ENCODE measurements around the gene TMEM62. TPM values are rescaled to one million over a fixed set of nuclear protein-coding genes. Genes with fewer than 3 reads are reported as not detected.
"Not testable (repeated sequence)": the region's sequence is repeated elsewhere in the genome, so short reads cannot be mapped to it uniquely, and the experiment has no call there.

The TMEM62 gene
- total RNA-seq, 2 experiments from 2014 or later, result 11.3 to 12.7 TPM

GRCh38 chr15:43127752-43128151 lies 5.6 kb upstream of the TMEM62 start:
- H3K36me3 Mint-ChIP-seq, result no peaks in the 10 kb centered on the region
- intact Hi-C loops (cut with micrococcal nuclease), result no loop called here
- H3K4me3 Mint-ChIP-seq, result no peak overlapping the region
- H3K27ac Mint-ChIP-seq, result no peak overlapping the region
- H3K9me3 Mint-ChIP-seq, result peaks cover 5% of the 10 kb centered on the region
- no peak for DNase-seq
- H3K4me1 Mint-ChIP-seq (ENCODE audit: low read depth), result peaks cover 8% of the 10 kb centered on the region
- CTCF ChIA-PET, result interaction anchor here (0.6 to 0.7 kb wide), 2 partner anchors 33 to 107 kb away, joined by 3 read pairs; no protein-coding TSS in a partner anchor
- H3K27me3 Mint-ChIP-seq, result peaks cover 6% of the 10 kb centered on the region
- POLR2A ChIA-PET, result interaction anchor here (0.6 kb wide), 1 partner anchor 117 kb away, joined by 3 read pairs; no protein-coding TSS in a partner anchor

DNA sequence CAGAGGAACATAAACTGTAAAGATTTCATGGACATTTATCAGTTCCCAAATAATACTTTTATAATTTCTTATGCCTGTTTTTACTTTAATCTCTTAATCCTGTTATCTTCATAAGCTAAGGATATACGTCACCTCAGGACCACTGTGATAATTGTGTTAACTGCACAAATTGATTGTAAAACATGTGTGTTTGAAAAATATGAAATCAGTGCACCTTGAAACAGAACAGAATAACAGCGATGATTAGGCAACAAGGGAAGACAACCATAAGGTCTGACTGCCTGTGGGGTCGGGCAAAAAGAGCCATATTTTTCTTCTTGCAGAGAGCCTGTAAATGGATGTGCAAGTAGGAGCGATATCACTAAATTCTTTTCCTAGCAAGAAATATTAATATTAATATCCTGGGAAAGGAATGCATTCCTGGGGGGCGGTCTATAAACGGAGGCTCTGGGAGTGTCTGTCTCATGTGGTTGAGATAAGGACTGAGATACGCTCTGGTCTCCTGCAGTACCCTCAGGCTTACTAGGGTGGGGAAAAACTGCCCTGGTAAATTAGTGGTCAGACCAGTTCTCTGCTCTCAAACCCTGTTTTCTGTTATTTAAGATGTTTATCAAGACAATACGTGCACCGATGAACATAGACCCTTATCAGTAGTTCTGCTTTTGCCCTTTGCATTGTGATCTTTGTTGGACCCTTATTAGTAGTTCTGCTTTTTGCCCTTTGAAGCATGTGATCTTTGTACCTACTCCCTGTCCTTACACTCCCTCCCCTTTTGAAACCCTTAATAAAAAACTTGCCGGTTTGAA lies 5.0 kb upstream of the TMEM62 start:
- H3K36me3 Mint-ChIP-seq; H3K27ac Mint-ChIP-seq; H3K9me3 Mint-ChIP-seq; DNase-seq; H3K27me3 Mint-ChIP-seq; H3K4me3 Mint-ChIP-seq; H3K4me1 Mint-ChIP-seq (ENCODE audit: low read depth); intact Hi-C loops (cut with micrococcal nuclease): not testable (repeated sequence)
- ChIA-PET CTCF (interaction anchor here (0.6 to 0.7 kb wide), 2 partner anchors 34 to 107 kb away, joined by 3 read pairs; no protein-coding TSS in a partner anchor), POLR2A (interaction anchor here (0.6 kb wide), 1 partner anchor 118 kb away, joined by 3 read pairs; no protein-coding TSS in a partner anchor)

GRCh38 chr15:43128980-43129335 lies 4.4 kb upstream of the TMEM62 start:
- Mint-ChIP-seq H3K36me3 (no peaks in the 10 kb centered on the region), H3K4me3 (no peak overlapping the region), H3K4me1 (ENCODE audit: low read depth) (peaks cover 5% of the 10 kb centered on the region), H3K9me3 (peaks cover 5% of the 10 kb centered on the region), H3K27ac (no peak overlapping the region), H3K27me3 (peaks cover 6% of the 10 kb centered on the region)
- no peak for DNase-seq
- ChIA-PET POLR2A (no interaction called here), CTCF (no interaction called here)
- intact Hi-C loops (cut with micrococcal nuclease), result no loop called here

DNA sequence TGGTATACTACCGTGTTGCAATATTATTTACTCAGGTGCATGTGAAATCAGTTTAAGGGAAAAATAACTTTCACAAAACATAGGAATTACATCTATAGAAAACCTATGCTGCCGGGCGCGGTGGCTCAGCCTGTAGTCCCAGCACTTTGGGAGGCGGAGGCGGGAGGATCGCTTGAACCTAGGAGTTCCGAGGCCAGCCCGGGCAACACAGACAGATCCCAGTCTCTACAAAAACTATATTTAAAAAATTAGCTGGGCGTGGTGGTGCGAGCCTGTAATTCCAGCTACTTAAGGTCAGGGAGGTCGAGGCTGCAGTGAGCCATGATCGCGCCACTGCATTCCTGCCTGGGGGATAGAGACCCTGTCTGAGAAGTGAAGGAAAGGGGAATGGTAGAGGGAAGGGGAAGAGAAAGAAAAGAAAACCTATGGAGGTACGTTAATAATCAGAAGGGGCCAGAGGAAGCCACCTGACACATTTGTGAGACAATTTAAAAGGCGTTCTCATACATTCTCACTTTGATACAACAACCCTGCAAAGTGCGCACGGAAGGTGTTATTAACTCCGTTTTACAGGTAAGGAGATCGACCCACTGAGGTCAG lies 456 bp upstream of the TMEM62 start:
- no peak for DNase-seq
- Mint-ChIP-seq H3K36me3 (peaks cover 6% of the 10 kb centered on the region), H3K9me3 (peaks cover 5% of the 10 kb centered on the region), H3K27me3 (peaks cover 4% of the 10 kb centered on the region), H3K4me3 (peak overlapping the region; percentile 84), H3K27ac (peak overlapping the region; percentile 71), H3K4me1 (ENCODE audit: low read depth) (peaks cover 16% of the 10 kb centered on the region)
- CTCF ChIA-PET, result interaction anchor here (2.3 kb wide), 1 partner anchor 10 kb away, joined by 6 read pairs; no protein-coding TSS in a partner anchor
- intact Hi-C loops (cut with micrococcal nuclease), result loop anchor here (1.0 to 5.0 kb wide), 3 partner anchors 10 to 54 kb away; partner anchors contain the start of gene CCNDBP1
- POLR2A ChIA-PET, result interaction anchor here (0.7 kb wide), 1 partner anchor 551 kb away, joined by 3 read pairs; no protein-coding TSS in a partner anchor

- ChIA-PET POLR2A (no interaction called here), CTCF (no interaction called here)
- no peak for DNase-seq
- Mint-ChIP-seq H3K27ac (peak overlapping the region; percentile 74), H3K36me3 (peaks cover 17% of the 10 kb centered on the region), H3K4me3 (peak overlapping the region; percentile 84), H3K27me3 (peaks cover 3% of the 10 kb centered on the region), H3K9me3 (no peaks in the 10 kb centered on the region), H3K4me1 (ENCODE audit: low read depth) (peaks cover 16% of the 10 kb centered on the region)
- intact Hi-C loops (cut with micrococcal nuclease), result loop anchor here (5.0 kb wide), 1 partner anchor 53 kb away; the partner anchor contains the start of gene CCNDBP1
These were observed 810 bp downstream of the TMEM62 start for GRCh38 chr15:43134157-43134635.

- H3K27ac Mint-ChIP-seq, result no peak overlapping the region
- intact Hi-C loops (cut with micrococcal nuclease), result no loop called here
- POLR2A ChIA-PET, result no interaction called here
- H3K4me3 Mint-ChIP-seq, result no peak overlapping the region
- H3K36me3 Mint-ChIP-seq, result peaks cover 27% of the 10 kb centered on the region
- peaks cover 16% of the 10 kb centered on the region for H3K4me1 Mint-ChIP-seq (ENCODE audit: low read depth)
- no peaks in the 10 kb centered on the region for H3K9me3 Mint-ChIP-seq
- H3K27me3 Mint-ChIP-seq, result peaks cover 3% of the 10 kb centered on the region
- no peak for DNase-seq
- CTCF ChIA-PET, result no interaction called here
These were observed 2.0 kb downstream of the TMEM62 start for GRCh38 chr15:43135351-43135750.

DNA sequence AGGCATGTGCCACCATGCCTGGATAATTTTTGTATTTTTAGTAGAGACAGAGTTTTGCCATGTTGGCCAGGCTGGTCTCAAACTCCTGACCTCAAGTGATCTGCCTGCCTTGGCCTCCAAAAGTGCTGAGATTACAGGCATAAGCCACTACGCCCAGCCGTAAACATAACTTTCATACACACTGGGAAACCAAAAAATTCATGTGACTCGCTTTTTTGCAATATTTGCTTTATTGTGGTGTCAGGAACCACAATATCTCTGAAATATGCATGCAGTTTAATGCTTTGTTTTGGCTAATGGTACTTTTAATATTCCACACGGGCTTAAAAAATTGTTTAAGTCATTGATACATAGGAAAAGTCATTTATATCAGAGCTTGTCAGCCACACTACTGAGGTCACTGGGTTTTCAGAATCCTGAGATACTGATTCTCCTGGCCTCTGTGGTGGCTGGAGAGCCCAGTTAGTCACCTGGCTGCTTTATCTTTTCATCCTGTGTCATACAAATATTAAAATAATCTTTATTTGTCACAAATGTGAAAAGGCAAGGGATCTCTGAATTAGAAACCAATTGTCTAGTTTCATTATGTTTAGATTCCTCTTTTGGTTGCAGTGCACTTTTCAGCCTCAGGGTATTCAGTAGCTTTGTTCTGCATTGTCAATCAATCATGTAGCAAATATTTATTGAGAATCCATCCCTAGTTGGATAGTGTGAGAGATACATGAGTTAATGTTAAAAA lies 10.0 kb downstream of the TMEM62 start:
- no peaks in the 10 kb centered on the region for H3K27me3 Mint-ChIP-seq
- no peak overlapping the region for H3K4me3 Mint-ChIP-seq
- no peaks in the 10 kb centered on the region for H3K9me3 Mint-ChIP-seq
- POLR2A ChIA-PET, result no interaction called here
- DNase-seq, result no peak
- CTCF ChIA-PET, result no interaction called here
- no peak overlapping the region for H3K27ac Mint-ChIP-seq
- H3K4me1 Mint-ChIP-seq (ENCODE audit: low read depth), result peaks cover 16% of the 10 kb centered on the region
- peaks cover 30% of the 10 kb centered on the region for H3K36me3 Mint-ChIP-seq
- intact Hi-C loops (cut with micrococcal nuclease), result no loop called here

DNA sequence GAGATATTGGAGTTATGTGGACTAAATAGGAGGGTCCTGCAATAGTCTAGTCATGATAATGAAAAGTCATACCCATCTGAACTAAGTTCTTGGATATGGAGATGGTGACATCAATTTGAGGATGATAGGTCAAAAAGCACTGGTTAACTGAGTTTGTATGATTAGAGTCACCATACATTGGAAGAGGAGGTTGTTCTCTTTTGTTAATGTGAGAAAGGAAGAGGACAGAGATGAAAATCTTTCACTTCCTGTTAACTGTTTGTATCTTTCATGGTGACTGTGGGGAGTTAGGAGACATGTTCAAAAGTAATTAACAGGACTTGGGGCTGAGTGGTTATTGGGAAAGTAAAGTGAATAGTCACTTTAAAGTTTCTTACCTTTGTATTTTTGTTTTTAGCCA lies 11.1 kb downstream of the TMEM62 start:
- H3K27ac Mint-ChIP-seq, result no peak overlapping the region
- intact Hi-C loops (cut with micrococcal nuclease), result no loop called here

DNA sequence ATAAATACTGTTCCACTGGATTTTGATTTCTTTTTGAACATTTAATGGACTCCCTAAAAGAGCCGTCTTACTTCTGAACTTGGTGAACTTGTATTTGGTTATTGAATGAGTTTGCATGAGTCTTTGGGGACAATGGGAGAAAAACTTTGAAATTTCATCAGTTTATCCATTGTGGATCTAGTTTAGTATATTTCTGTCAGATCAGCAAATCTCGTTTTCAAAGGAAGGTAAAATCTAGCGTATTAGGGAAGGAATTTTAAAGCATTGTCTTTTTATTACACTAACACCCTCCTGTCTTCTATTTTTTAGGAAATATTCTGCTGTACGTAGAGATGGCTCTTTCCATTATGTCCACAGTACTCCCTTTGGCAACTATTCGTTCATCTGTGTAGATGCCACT lies 12.8 kb downstream of the TMEM62 start:
- CTCF ChIA-PET, result no interaction called here
- H3K36me3 Mint-ChIP-seq, result peaks cover 13% of the 10 kb centered on the region

More for the DNA sequence above, 11.1 kb downstream of the TMEM62 start:
- ChIA-PET POLR2A (no interaction called here), CTCF (no interaction called here)
- Mint-ChIP-seq H3K4me1 (ENCODE audit: low read depth) (peaks cover 16% of the 10 kb centered on the region), H3K4me3 (no peak overlapping the region), H3K27me3 (no peaks in the 10 kb centered on the region), H3K36me3 (peaks cover 25% of the 10 kb centered on the region), H3K9me3 (no peaks in the 10 kb centered on the region)
- no peak for DNase-seq

GRCh38 chr15:43150191-43150929 lies 17.0 kb downstream of the TMEM62 start:
- Mint-ChIP-seq H3K4me1 (ENCODE audit: low read depth) (peaks cover 11% of the 10 kb centered on the region), H3K27me3 (no peaks in the 10 kb centered on the region), H3K36me3 (peaks cover 17% of the 10 kb centered on the region), H3K9me3 (no peaks in the 10 kb centered on the region), H3K27ac (no peak overlapping the region), H3K4me3 (no peak overlapping the region)
- DNase-seq, result no peak
- POLR2A ChIA-PET, result no interaction called here
- CTCF ChIA-PET, result no interaction called here
- intact Hi-C loops (cut with micrococcal nuclease), result no loop called here

More for the DNA sequence above, 12.8 kb downstream of the TMEM62 start:
- Mint-ChIP-seq H3K4me3 (no peak overlapping the region), H3K4me1 (ENCODE audit: low read depth) (peaks cover 16% of the 10 kb centered on the region), H3K27me3 (no peaks in the 10 kb centered on the region), H3K9me3 (no peaks in the 10 kb centered on the region), H3K27ac (no peak overlapping the region)
- POLR2A ChIA-PET, result interaction anchor here (0.7 kb wide), 1 partner anchor 295 kb away, joined by 3 read pairs; no protein-coding TSS in a partner anchor
- DNase-seq, result no peak
- intact Hi-C loops (cut with micrococcal nuclease), result no loop called here

DNA sequence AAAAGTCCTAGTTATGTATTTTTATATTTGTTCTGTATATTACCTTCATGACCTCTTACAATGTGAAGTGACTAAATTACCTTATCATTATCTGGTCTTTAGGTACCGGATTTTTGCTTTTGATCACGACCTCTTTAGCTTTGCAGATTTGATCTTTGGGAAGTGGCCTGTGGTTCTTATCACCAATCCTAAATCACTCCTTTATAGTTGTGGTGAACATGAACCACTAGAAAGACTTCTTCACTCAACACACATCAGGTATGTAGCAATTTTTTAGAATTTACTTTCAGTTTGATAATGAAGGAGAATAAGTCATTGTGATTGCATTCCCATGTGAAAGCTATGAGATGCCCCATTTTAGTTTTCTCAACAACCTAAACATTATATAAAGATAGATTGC lies 18.3 kb downstream of the TMEM62 start:
- Mint-ChIP-seq H3K4me1 (ENCODE audit: low read depth) (peaks cover 11% of the 10 kb centered on the region), H3K36me3 (peaks cover 17% of the 10 kb centered on the region), H3K9me3 (no peaks in the 10 kb centered on the region), H3K27me3 (no peaks in the 10 kb centered on the region), H3K4me3 (no peak overlapping the region), H3K27ac (no peak overlapping the region)
- CTCF ChIA-PET, result interaction anchor here (1.3 kb wide), 1 partner anchor 134 kb away, joined by 5 read pairs; no protein-coding TSS in a partner anchor
- no peak for DNase-seq
- intact Hi-C loops (cut with micrococcal nuclease), result no loop called here
- POLR2A ChIA-PET, result no interaction called here
